ENCODE results near the gene DUSP22.
A peak's percentile ranks its signal among the peaks of the same experiment; 100 is the strongest.

The DUSP22 gene

GRCh38 chr6:393391-394221 lies 101.3 kb downstream of the DUSP22 start:
- Histone ChIP-seq H3K36me3 (ENCODE audit: control insufficient read depth in 1 of 2, insufficient read depth in 2 of 2, low read length in 2 of 2) (no peaks in the 10 kb centered on the region), H3K79me2 (ENCODE audit: control insufficient read depth, insufficient read depth, low read length, poor library complexity) (no peaks in the 10 kb centered on the region), H2BK12ac (ENCODE audit: low read length) (no peak overlapping the region), H2AK5ac (ENCODE audit: low read length) (no peak overlapping the region), H2AFZ (ENCODE audit: insufficient read depth, low read length, poor library complexity) (peak overlapping the region; percentile 10), H3K23ac (ENCODE audit: low read length) (no peak overlapping the region), H4K8ac (ENCODE audit: low read depth, low read length) (no peak overlapping the region), H2BK120ac (ENCODE audit: insufficient read depth, low read length, poor library complexity) (no peak overlapping the region), H3K14ac (ENCODE audit: low read length) (no peak overlapping the region), H3K18ac (ENCODE audit: low read length) (no peak overlapping the region), H3K4me3 (ENCODE audit: low read depth, low read length) (no peak overlapping the region), H3K27me3 (ENCODE audit: insufficient read depth, low read length) (peaks cover 41% of the 10 kb centered on the region), H3K4me1 (ENCODE audit: control insufficient read depth in 1 of 2, insufficient read depth in 2 of 2, low read length in 2 of 2) (peaks cover 34 to 37% of the 10 kb centered on the region in 2 experiments), H4K91ac (ENCODE audit: low read depth, low read length) (no peak overlapping the region), H4K12ac (ENCODE audit: low read depth, low read length) (no peak overlapping the region), H3K79me1 (ENCODE audit: low read length) (peaks cover 2% of the 10 kb centered on the region), H3K4me2 (ENCODE audit: low read length) (peak overlapping the region; percentile 61), H3K27ac (ENCODE audit: low read depth, low read length) (no peak overlapping the region), H3K4ac (ENCODE audit: low read depth, low read length) (no peak overlapping the region), H3K9me3 (ENCODE audit: insufficient read depth, low read depth, low read length) (peaks cover 4% of the 10 kb centered on the region), H3K9ac (ENCODE audit: low read length) (no peak overlapping the region), H2BK5ac (ENCODE audit: low read depth, low read length, poor library complexity) (no peak overlapping the region)
- WGBS (ENCODE audit: extremely low coverage, insufficient coverage, insufficient read length) = no CpG with 5 or more reads among the region's 68 CpGs
- no peak for DNase-seq

DNA sequence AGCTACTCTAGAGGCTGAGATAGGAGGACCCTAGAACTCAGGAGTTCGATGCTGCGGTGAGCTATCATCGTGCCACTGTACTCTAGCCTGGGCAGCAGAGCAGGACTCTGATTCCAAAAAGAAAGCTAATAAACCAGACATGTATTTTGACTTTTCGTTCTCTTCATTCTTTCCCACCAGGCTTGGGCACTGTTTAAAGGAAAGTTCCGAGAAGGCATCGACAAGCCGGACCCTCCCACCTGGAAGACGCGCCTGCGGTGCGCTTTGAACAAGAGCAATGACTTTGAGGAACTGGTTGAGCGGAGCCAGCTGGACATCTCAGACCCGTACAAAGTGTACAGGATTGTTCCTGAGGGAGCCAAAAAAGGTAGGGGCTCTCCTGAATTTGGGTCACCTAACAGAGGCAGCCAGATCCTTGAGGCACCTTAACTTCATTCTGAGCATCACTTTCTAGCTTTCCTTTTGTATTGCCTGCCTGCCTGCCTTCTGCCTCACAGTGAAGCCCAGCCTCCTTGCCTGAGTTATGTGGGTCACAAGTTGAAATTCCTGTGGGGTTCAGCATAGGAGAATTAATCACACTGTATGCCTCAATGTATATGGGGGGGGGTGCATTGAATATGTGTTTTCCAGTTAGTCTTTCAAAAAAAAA lies 102.5 kb downstream of the DUSP22 start:
- no peak for DNase-seq
- Histone ChIP-seq H2BK12ac (ENCODE audit: low read length) (peak overlapping the region; percentile 38), H3K79me2 (ENCODE audit: control insufficient read depth, insufficient read depth, low read length, poor library complexity) (no peaks in the 10 kb centered on the region), H3K27ac (ENCODE audit: low read depth, low read length) (no peak overlapping the region), H3K9me3 (ENCODE audit: insufficient read depth, low read depth, low read length) (peaks cover 4% of the 10 kb centered on the region), H4K12ac (ENCODE audit: low read depth, low read length) (no peak overlapping the region), H3K4me2 (ENCODE audit: low read length) (no peak overlapping the region), H3K36me3 (ENCODE audit: control insufficient read depth in 1 of 2, insufficient read depth in 2 of 2, low read length in 2 of 2) (no peaks in the 10 kb centered on the region), H4K8ac (ENCODE audit: low read depth, low read length) (no peak overlapping the region), H2AK5ac (ENCODE audit: low read length) (no peak overlapping the region), H3K14ac (ENCODE audit: low read length) (no peak overlapping the region), H3K23ac (ENCODE audit: low read length) (no peak overlapping the region), H3K4me1 (ENCODE audit: control insufficient read depth in 1 of 2, insufficient read depth in 2 of 2, low read length in 2 of 2) (peaks cover 34 to 37% of the 10 kb centered on the region in 2 experiments), H3K9ac (ENCODE audit: low read length) (no peak overlapping the region), H4K91ac (ENCODE audit: low read depth, low read length) (no peak overlapping the region), H3K4ac (ENCODE audit: low read depth, low read length) (no peak overlapping the region), H3K79me1 (ENCODE audit: low read length) (peaks cover 2% of the 10 kb centered on the region), H3K27me3 (ENCODE audit: insufficient read depth, low read length) (peaks cover 36% of the 10 kb centered on the region), H3K4me3 (ENCODE audit: low read depth, low read length) (no peak overlapping the region), H3K18ac (ENCODE audit: low read length) (no peak overlapping the region), H2AFZ (ENCODE audit: insufficient read depth, low read length, poor library complexity) (no peak overlapping the region), H2BK120ac (ENCODE audit: insufficient read depth, low read length, poor library complexity) (no peak overlapping the region), H2BK5ac (ENCODE audit: low read depth, low read length, poor library complexity) (no peak overlapping the region)
- WGBS (ENCODE audit: extremely low coverage, insufficient coverage, insufficient read length) = no CpG with 5 or more reads among the region's 13 CpGs

- Histone ChIP-seq H2BK12ac (ENCODE audit: low read length) (peak overlapping the region; percentile 80), H2AK5ac (ENCODE audit: low read length) (peak overlapping the region; percentile 39), H3K36me3 (ENCODE audit: control insufficient read depth in 1 of 2, insufficient read depth in 2 of 2, low read length in 2 of 2) (no peaks in the 10 kb centered on the region), H2BK120ac (ENCODE audit: insufficient read depth, low read length, poor library complexity) (peak overlapping the region; percentile 26), H4K8ac (ENCODE audit: low read depth, low read length) (peak overlapping the region; percentile 42), H3K9ac (ENCODE audit: low read length) (no peak overlapping the region), H3K4me2 (ENCODE audit: low read length) (peak overlapping the region; percentile 14), H2BK5ac (ENCODE audit: low read depth, low read length, poor library complexity) (peak overlapping the region; percentile 21), H3K9me3 (ENCODE audit: insufficient read depth, low read depth, low read length) (peaks cover 4% of the 10 kb centered on the region), H2AFZ (ENCODE audit: insufficient read depth, low read length, poor library complexity) (no peak overlapping the region), H3K27me3 (ENCODE audit: insufficient read depth, low read length) (peaks cover 34% of the 10 kb centered on the region), H3K4me1 (ENCODE audit: control insufficient read depth in 1 of 2, insufficient read depth in 2 of 2, low read length in 2 of 2) (peaks cover 34 to 37% of the 10 kb centered on the region in 2 experiments), H4K12ac (ENCODE audit: low read depth, low read length) (no peak overlapping the region), H3K27ac (ENCODE audit: low read depth, low read length) (peak overlapping the region; percentile 9), H3K4ac (ENCODE audit: low read depth, low read length) (no peak overlapping the region), H3K23ac (ENCODE audit: low read length) (no peak overlapping the region), H3K79me2 (ENCODE audit: control insufficient read depth, insufficient read depth, low read length, poor library complexity) (no peaks in the 10 kb centered on the region), H3K18ac (ENCODE audit: low read length) (peak overlapping the region; percentile 85), H4K91ac (ENCODE audit: low read depth, low read length) (peak overlapping the region; percentile 70), H3K4me3 (ENCODE audit: low read depth, low read length) (no peak overlapping the region), H3K14ac (ENCODE audit: low read length) (peak overlapping the region; percentile 64), H3K79me1 (ENCODE audit: low read length) (peaks cover 2% of the 10 kb centered on the region)
- no CpG with 5 or more reads among the region's 10 CpGs for WGBS (ENCODE audit: extremely low coverage, insufficient coverage, insufficient read length)
- peak in 1 of 2 donors; percentile 27 for DNase-seq
Measured at GRCh38 chr6:395432-396125, 103.3 kb downstream of the DUSP22 start.

DNA sequence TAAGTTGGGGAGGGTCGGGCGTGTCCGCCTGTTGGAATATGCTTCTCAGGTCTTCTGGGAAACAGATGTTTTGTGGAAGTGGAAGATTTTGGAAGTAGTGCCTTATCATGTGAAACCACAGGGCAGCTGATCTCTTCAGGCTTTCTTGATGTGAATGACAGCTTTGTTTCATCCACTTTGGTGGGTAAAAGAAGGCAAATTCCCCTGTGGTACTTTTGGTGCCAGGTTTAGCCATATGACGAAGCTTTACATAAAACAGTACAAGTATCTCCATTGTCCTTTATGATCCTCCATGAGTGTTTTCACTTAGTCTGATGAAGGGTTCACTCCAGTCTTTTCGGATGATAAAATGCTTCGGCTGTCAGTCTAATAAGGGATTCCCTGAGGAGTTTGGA lies 103.8 kb downstream of the DUSP22 start:
- H4K12ac ChIP-seq (ENCODE audit: low read depth, low read length) = no peak overlapping the region
- peak overlapping the region; percentile 80 for H2BK12ac ChIP-seq (ENCODE audit: low read length)
- no peak overlapping the region for H3K4ac ChIP-seq (ENCODE audit: low read depth, low read length)
- H3K79me1 ChIP-seq (ENCODE audit: low read length) = peaks cover 2% of the 10 kb centered on the region
- no peak overlapping the region for H3K4me2 ChIP-seq (ENCODE audit: low read length)
- peaks cover 34 to 36% of the 10 kb centered on the region in 2 experiments for H3K4me1 ChIP-seq (ENCODE audit: control insufficient read depth in 1 of 2, insufficient read depth in 2 of 2, low read length in 2 of 2)
- no peak overlapping the region for H2AFZ ChIP-seq (ENCODE audit: insufficient read depth, low read length, poor library complexity)
- H3K14ac ChIP-seq (ENCODE audit: low read length) = no peak overlapping the region
- H2BK5ac ChIP-seq (ENCODE audit: low read depth, low read length, poor library complexity) = no peak overlapping the region
- peaks cover 3% of the 10 kb centered on the region for H3K9me3 ChIP-seq (ENCODE audit: insufficient read depth, low read depth, low read length)
- no peak overlapping the region for H3K9ac ChIP-seq (ENCODE audit: low read length)
- H4K8ac ChIP-seq (ENCODE audit: low read depth, low read length) = no peak overlapping the region
- H2AK5ac ChIP-seq (ENCODE audit: low read length) = peak overlapping the region; percentile 39
- no peaks in the 10 kb centered on the region for H3K36me3 ChIP-seq (ENCODE audit: control insufficient read depth in 1 of 2, insufficient read depth in 2 of 2, low read length in 2 of 2)
- H2BK120ac ChIP-seq (ENCODE audit: insufficient read depth, low read length, poor library complexity) = no peak overlapping the region
- no peak for DNase-seq
- H3K27me3 ChIP-seq (ENCODE audit: insufficient read depth, low read length) = peaks cover 29% of the 10 kb centered on the region
- no peaks in the 10 kb centered on the region for H3K79me2 ChIP-seq (ENCODE audit: control insufficient read depth, insufficient read depth, low read length, poor library complexity)
- no peak overlapping the region for H3K23ac ChIP-seq (ENCODE audit: low read length)
- H3K27ac ChIP-seq (ENCODE audit: low read depth, low read length) = no peak overlapping the region
- no peak overlapping the region for H3K18ac ChIP-seq (ENCODE audit: low read length)
- no peak overlapping the region for H3K4me3 ChIP-seq (ENCODE audit: low read depth, low read length)
- no CpG with 5 or more reads among the region's 6 CpGs for WGBS (ENCODE audit: extremely low coverage, insufficient coverage, insufficient read length)
- peak overlapping the region; percentile 70 for H4K91ac ChIP-seq (ENCODE audit: low read depth, low read length)
